ENCODE measurements around the gene NCBP3. TPM values are rescaled to one million over a fixed set of nuclear protein-coding genes. Genes with fewer than 3 reads are reported as not detected.

The NCBP3 gene
- total and polyA plus RNA-seq, 4 donors, result 4.6 to 17.1 (median 8.3) TPM

GRCh38 chr17:3877220-3877619 lies 31.2 kb upstream of the NCBP3 start:
- TF ChIP-seq EGR1 (IDR thresholded peaks at IDR 0.05; ENCODE audit: low read depth in 2 of 2) (no peak), NR2F2 (IDR thresholded peaks at IDR 0.05) (no peak), SP1 (IDR thresholded peaks at IDR 0.05) (no peak), GABPA (IDR thresholded peaks at IDR 0.05 in 1 of 2, conservative IDR thresholded peaks at IDR 0.05 in 1 of 2) (no peak), FOXA1 (IDR thresholded peaks at IDR 0.05) (no peak), FOXA2 (IDR thresholded peaks at IDR 0.05) (no peak), RAD21 (IDR thresholded peaks at IDR 0.05) (no peak)
- TF ChIP-seq, protein P1, sequence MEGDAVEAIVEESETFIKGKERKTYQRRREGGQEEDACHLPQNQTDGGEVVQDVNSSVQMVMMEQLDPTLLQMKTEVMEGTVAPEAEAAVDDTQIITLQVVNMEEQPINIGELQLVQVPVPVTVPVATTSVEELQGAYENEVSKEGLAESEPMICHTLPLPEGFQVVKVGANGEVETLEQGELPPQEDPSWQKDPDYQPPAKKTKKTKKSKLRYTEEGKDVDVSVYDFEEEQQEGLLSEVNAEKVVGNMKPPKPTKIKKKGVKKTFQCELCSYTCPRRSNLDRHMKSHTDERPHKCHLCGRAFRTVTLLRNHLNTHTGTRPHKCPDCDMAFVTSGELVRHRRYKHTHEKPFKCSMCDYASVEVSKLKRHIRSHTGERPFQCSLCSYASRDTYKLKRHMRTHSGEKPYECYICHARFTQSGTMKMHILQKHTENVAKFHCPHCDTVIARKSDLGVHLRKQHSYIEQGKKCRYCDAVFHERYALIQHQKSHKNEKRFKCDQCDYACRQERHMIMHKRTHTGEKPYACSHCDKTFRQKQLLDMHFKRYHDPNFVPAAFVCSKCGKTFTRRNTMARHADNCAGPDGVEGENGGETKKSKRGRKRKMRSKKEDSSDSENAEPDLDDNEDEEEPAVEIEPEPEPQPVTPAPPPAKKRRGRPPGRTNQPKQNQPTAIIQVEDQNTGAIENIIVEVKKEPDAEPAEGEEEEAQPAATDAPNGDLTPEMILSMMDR (IDR thresholded peaks at IDR 0.05; ENCODE audit: low read depth, low read length, missing input control), result no peak
- TF ChIP-seq, protein P2, sequence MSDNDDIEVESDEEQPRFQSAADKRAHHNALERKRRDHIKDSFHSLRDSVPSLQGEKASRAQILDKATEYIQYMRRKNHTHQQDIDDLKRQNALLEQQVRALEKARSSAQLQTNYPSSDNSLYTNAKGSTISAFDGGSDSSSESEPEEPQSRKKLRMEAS (IDR thresholded peaks at IDR 0.05), result no peak
- no peak overlapping the region for H3K4me3 ChIP-seq (ENCODE audit: low read depth in 1 of 3, low read length in 3 of 3)
- no peaks in the 10 kb centered on the region for H3K36me3 ChIP-seq (ENCODE audit: control insufficient read depth in 4 of 4, insufficient read depth in 3 of 4, low read depth in 1 of 4, low read length in 3 of 4)
- no peak overlapping the region for H3K9ac ChIP-seq (ENCODE audit: low read depth in 1 of 2, low read length in 2 of 2)
- DNase-seq (ENCODE audit: low spot score), result no peak
- H3K4me1 ChIP-seq (ENCODE audit: control insufficient read depth in 4 of 4, insufficient read depth in 4 of 4, low read length in 3 of 4), result no peaks in the 10 kb centered on the region
- H3K27ac ChIP-seq (ENCODE audit: low read depth in 1 of 2, low read length in 2 of 2), result no peak overlapping the region
- H3K9me3 ChIP-seq (ENCODE audit: control insufficient read depth in 4 of 4, low read length in 3 of 4), result no peaks in the 10 kb centered on the region
- WGBS, result 85% methylated on average over 8 of the region's 8 CpGs
- H3K27me3 ChIP-seq (ENCODE audit: control insufficient read depth in 4 of 4, insufficient read depth in 4 of 4, low read length in 3 of 4), result no peaks in the 10 kb centered on the region

DNA sequence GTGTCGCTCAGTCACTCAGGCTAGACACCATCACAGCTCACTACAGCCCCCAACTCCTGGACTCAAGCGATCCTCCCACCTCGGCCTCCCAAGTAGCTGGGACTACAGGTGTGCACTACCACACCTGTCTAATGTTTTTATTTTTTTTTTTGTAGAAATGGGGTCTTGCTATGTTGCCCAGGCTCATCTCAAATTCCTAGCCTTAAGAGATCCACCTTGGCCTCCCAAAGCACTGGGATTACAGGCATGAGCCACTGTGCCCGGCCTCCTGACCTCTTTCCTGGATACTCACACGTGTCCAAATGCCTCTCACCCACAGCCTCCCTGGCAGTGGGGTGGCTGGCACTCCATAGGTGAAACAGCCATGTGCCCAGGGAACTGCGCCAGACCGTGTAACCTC lies 29.3 kb upstream of the NCBP3 start:
- Histone ChIP-seq H3K27me3 (ENCODE audit: control insufficient read depth in 4 of 4, insufficient read depth in 4 of 4, low read length in 3 of 4) (no peaks in the 10 kb centered on the region), H3K4me3 (ENCODE audit: low read depth in 1 of 3, low read length in 3 of 3) (no peak overlapping the region), H3K36me3 (ENCODE audit: control insufficient read depth in 4 of 4, insufficient read depth in 3 of 4, low read depth in 1 of 4, low read length in 3 of 4) (no peaks in the 10 kb centered on the region), H3K27ac (ENCODE audit: low read depth in 1 of 2, low read length in 2 of 2) (no peak overlapping the region), H3K9ac (ENCODE audit: low read depth in 1 of 2, low read length in 2 of 2) (no peak overlapping the region), H3K9me3 (ENCODE audit: control insufficient read depth in 4 of 4, low read length in 3 of 4) (no peaks in the 10 kb centered on the region), H3K4me1 (ENCODE audit: control insufficient read depth in 4 of 4, insufficient read depth in 4 of 4, low read length in 3 of 4) (no peaks in the 10 kb centered on the region)
- TF ChIP-seq FOXA1 (IDR thresholded peaks at IDR 0.05), result no peak
- no peak for TF ChIP-seq YY1 (IDR thresholded peaks at IDR 0.05)
- no peak for TF ChIP-seq EGR1 (IDR thresholded peaks at IDR 0.05; ENCODE audit: low read depth in 2 of 2)
- TF ChIP-seq, protein P3, sequence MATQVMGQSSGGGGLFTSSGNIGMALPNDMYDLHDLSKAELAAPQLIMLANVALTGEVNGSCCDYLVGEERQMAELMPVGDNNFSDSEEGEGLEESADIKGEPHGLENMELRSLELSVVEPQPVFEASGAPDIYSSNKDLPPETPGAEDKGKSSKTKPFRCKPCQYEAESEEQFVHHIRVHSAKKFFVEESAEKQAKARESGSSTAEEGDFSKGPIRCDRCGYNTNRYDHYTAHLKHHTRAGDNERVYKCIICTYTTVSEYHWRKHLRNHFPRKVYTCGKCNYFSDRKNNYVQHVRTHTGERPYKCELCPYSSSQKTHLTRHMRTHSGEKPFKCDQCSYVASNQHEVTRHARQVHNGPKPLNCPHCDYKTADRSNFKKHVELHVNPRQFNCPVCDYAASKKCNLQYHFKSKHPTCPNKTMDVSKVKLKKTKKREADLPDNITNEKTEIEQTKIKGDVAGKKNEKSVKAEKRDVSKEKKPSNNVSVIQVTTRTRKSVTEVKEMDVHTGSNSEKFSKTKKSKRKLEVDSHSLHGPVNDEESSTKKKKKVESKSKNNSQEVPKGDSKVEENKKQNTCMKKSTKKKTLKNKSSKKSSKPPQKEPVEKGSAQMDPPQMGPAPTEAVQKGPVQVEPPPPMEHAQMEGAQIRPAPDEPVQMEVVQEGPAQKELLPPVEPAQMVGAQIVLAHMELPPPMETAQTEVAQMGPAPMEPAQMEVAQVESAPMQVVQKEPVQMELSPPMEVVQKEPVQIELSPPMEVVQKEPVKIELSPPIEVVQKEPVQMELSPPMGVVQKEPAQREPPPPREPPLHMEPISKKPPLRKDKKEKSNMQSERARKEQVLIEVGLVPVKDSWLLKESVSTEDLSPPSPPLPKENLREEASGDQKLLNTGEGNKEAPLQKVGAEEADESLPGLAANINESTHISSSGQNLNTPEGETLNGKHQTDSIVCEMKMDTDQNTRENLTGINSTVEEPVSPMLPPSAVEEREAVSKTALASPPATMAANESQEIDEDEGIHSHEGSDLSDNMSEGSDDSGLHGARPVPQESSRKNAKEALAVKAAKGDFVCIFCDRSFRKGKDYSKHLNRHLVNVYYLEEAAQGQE (IDR thresholded peaks at IDR 0.05), result no peak
- TF ChIP-seq FOXA2 (IDR thresholded peaks at IDR 0.05), result no peak
- TF ChIP-seq NR2F2 (IDR thresholded peaks at IDR 0.05), result no peak
- TF ChIP-seq GABPA (IDR thresholded peaks at IDR 0.05 in 1 of 2, conservative IDR thresholded peaks at IDR 0.05 in 1 of 2), result no peak
- TF ChIP-seq ZBTB33 (IDR thresholded peaks at IDR 0.05), result no peak
- no peak for TF ChIP-seq RAD21 (IDR thresholded peaks at IDR 0.05)
- TF ChIP-seq RXRA (IDR thresholded peaks at IDR 0.05), result no peak
- TF ChIP-seq TAF1 (conservative IDR thresholded peaks at IDR 0.05), result no peak
- TF ChIP-seq HNF4G (IDR thresholded peaks at IDR 0.05), result no peak
- no peak for TF ChIP-seq JUND (IDR thresholded peaks at IDR 0.05)
- no peak for TF ChIP-seq HNF4A (conservative IDR thresholded peaks at IDR 0.05)
- no peak for TF ChIP-seq SP1 (IDR thresholded peaks at IDR 0.05)
- TF ChIP-seq, protein P2 (IDR thresholded peaks at IDR 0.05), result no peak
- TF ChIP-seq, protein P4, sequence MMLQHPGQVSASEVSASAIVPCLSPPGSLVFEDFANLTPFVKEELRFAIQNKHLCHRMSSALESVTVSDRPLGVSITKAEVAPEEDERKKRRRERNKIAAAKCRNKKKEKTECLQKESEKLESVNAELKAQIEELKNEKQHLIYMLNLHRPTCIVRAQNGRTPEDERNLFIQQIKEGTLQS (IDR thresholded peaks at IDR 0.05), result no peak
- no peak for DNase-seq (ENCODE audit: low spot score)
- 96% methylated on average over 7 of the region's 7 CpGs for WGBS
